AG10803 (cell line): ENCODE data around the gene CRACDL.

Experiments
- DNase-seq: peaks from one replicate; pipeline ENCODE4 v3.0.0; 2010; ENCODE audit warnings: low read depth
- H3K4me3 ChIP-seq: 2 replicates; pipeline ENCODE4 v1.5.1; 2011; ENCODE audit warnings: mild to moderate bottlenecking, low read length, control low read depth
- TF ChIP-seq, protein P1 (sequence below): conservative IDR thresholded peaks from 2 replicates; pipeline ENCODE4 v1.5.1; 2011; ENCODE audit warnings: mild to moderate bottlenecking, low read length, control low read depth, inconsistent platforms

The CRACDL gene

DNA sequence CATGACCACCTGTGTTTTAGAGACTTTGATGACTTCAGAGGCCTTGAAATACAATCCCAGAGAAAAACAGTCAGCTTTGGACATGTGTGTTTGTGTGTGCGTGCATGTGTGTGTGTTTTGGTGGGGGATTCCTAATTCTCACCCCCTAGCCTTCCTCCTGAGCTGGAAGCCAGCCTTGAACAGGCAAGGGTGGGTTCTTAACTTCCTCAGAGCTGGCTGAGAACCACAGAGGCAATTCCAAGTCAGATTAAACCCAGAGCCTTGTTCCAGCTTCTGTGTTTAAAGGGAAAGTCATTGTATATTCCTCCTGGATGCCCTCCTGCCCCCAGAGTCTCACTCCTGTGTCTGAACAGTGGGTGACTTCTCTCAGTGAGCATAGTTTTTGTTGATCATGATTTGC is 159.9 kb downstream of the CRACDL start:
- H3K4me3 ChIP-seq = no peak overlapping the region
- no peak for DNase-seq
- TF ChIP-seq, protein P1, sequence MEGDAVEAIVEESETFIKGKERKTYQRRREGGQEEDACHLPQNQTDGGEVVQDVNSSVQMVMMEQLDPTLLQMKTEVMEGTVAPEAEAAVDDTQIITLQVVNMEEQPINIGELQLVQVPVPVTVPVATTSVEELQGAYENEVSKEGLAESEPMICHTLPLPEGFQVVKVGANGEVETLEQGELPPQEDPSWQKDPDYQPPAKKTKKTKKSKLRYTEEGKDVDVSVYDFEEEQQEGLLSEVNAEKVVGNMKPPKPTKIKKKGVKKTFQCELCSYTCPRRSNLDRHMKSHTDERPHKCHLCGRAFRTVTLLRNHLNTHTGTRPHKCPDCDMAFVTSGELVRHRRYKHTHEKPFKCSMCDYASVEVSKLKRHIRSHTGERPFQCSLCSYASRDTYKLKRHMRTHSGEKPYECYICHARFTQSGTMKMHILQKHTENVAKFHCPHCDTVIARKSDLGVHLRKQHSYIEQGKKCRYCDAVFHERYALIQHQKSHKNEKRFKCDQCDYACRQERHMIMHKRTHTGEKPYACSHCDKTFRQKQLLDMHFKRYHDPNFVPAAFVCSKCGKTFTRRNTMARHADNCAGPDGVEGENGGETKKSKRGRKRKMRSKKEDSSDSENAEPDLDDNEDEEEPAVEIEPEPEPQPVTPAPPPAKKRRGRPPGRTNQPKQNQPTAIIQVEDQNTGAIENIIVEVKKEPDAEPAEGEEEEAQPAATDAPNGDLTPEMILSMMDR = no peak

DNA sequence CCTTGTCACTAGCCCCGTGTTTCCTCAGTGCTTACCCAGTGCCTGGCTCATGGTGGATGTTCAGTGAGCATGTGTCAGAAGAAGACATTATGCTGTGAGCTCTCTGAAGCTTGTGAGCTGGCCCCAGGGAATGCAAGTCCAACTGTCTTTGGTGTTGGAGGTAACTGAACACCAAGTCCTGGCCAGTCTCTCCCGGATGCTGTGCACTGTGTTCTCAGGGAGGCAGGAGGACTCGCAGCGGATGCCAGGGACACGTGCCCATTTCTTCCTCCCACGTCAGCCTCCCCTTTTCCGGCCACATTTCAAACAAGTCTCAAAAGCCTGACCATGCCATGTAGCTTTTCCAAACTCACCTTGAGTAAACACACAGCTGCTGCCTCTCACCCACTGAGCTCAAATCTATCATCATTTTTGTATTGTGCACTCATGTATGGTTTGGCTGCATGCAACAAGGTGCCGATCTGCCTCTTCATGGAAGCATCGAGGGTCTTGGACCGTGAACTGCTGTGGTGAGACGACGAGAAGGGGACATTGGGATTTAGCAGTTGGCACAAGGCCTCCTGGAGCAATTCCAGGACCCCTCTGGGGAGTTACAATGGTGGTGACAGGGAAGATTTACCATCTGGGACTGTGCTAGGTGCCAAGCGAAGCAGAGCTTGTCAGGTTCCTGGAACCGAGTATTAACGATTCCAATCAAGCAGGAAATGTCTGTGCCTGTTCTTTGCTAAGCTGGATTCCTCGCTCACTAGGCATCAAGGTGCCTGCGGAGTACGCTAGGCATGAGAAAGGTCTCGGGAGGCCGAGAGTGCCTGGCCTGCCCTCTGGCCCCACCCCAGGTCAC is 160.7 kb downstream of the CRACDL start:
- no peak for DNase-seq
- H3K4me3 ChIP-seq = no peak overlapping the region
- TF ChIP-seq, protein P1 = no peak

DNA sequence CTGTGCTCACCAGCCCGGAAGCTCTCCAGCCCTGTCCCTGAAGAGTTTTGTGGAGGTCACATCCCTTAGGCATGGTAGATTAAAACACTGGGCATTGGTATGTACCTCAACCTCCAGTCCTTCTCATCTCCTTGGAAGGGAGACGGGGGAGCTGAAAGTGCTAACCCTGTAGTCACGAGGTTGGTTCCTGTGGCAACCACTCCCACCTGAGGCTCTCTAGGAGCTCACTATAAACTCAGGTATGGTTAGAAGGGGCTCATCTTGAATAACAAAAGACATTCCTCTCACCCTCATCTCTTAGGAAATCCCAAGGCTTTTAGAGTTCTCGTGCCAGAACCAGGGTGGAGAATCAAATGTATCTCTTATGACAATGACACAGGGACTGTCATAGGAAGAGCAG is 162.1 kb downstream of the CRACDL start:
- DNase-seq = no peak
- TF ChIP-seq, protein P1 = no peak
- H3K4me3 ChIP-seq = no peak overlapping the region

DNA sequence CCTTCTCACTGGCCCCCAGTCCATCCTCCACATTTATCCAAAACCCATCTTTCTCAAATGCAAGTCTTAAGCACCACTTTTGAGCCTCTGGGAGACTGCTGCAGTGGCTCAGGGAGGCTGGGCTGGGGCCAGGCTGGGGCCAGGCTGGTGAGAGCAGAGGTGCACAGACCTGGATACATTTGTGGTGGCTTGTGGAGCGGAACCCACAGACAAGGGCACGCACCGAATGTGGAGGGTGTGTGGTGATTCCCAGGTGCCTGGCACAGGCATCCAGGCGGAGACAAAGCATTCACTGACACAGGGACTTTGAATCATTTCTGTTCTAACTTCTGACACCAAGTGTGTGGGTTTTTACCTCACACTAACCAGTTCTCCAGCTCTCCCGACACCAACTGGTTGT is 162.9 kb downstream of the CRACDL start:
- no peak overlapping the region for H3K4me3 ChIP-seq
- no peak for DNase-seq
- TF ChIP-seq, protein P1 = no peak

DNA sequence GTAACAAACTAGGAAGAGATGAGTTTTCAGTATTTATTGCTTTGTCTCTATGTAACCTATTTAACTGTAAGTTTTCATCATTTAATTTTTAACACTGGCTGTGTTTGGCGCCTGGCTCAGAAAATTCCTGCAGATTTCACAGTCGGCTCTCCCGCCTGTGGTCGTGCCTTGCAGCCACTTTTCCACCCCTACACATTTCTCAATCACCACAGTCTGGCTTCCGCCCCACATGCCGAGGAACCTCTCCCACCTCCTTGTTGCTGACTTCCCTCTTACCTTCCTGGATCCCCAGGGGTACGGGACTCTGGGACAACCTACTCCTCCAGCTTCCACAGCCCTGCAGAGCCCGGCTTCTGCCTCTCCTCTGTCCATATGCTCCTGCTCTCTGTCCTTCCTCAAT is 163.5 kb downstream of the CRACDL start:
- H3K4me3 ChIP-seq = no peak overlapping the region
- peak; percentile 15 for DNase-seq
- TF ChIP-seq, protein P1 = no peak

GRCh38 chr2:98771721-98772524 is 164.1 kb downstream of the CRACDL start:
- DNase-seq = peak; percentile 38
- H3K4me3 ChIP-seq = no peak overlapping the region
- TF ChIP-seq, protein P1 = no peak
